Glutamatergic neuron (in vitro differentiated cells): ENCODE data around the gene C17orf107. TPM values are rescaled to one million over a fixed set of nuclear protein-coding genes. Genes with fewer than 3 reads are reported as not detected.

Source experiments
- DNase-seq: peaks from one replicate; pipeline ENCODE4 v3.0.0; 2022
- H3K27ac Mint-ChIP-seq: one replicate; pipeline ENCODE4 v1.8.0; 2020; ENCODE audit warnings: mild to moderate bottlenecking, mixed read lengths, inconsistent platforms; ENCODE audit not compliant: unreplicated experiment
- H3K27me3 Mint-ChIP-seq: one replicate; pipeline ENCODE4 v1.8.0; 2020; ENCODE audit warnings: mild to moderate bottlenecking, moderate library complexity, mixed read lengths, inconsistent platforms; ENCODE audit not compliant: unreplicated experiment
- H3K36me3 Mint-ChIP-seq: one replicate; pipeline ENCODE4 v1.8.0; 2020; ENCODE audit warnings: mild to moderate bottlenecking, mixed read lengths, inconsistent platforms; ENCODE audit not compliant: unreplicated experiment
- H3K4me1 Mint-ChIP-seq: one replicate; pipeline ENCODE4 v1.8.0; 2020; ENCODE audit warnings: mild to moderate bottlenecking, low read depth, mixed read lengths, inconsistent platforms; ENCODE audit not compliant: unreplicated experiment
- H3K4me3 Mint-ChIP-seq: one replicate; pipeline ENCODE4 v1.8.0; 2020; ENCODE audit warnings: mild to moderate bottlenecking, mixed read lengths, inconsistent platforms; ENCODE audit not compliant: unreplicated experiment
- H3K9me3 Mint-ChIP-seq: one replicate; pipeline ENCODE4 v1.8.0; 2020; ENCODE audit warnings: mild to moderate bottlenecking, moderate library complexity, mixed read lengths, inconsistent platforms; ENCODE audit not compliant: unreplicated experiment
- total RNA-seq: library from RNA; stranded (reverse); fragmentation: NEBNext Ultra II Directional; extraction: Animal tissue kit (Norgen Biotek cat#: 25700); gene quantifications from one replicate; pipeline ENCODE4 v1.2.1, GENCODE V29; 2021; ENCODE audit not compliant: unreplicated experiment
- TF ChIP-seq, protein P1 (sequence below): fragments of 200-600 bp; sonication (generic); IDR thresholded peaks from one replicate; pipeline ENCODE4 v1.5.0; 2021; ENCODE audit not compliant: partially characterized antibody, unreplicated experiment

Gene C17orf107
- total RNA-seq, 1 donor from 2014 or later, result 11.1 TPM

DNA sequence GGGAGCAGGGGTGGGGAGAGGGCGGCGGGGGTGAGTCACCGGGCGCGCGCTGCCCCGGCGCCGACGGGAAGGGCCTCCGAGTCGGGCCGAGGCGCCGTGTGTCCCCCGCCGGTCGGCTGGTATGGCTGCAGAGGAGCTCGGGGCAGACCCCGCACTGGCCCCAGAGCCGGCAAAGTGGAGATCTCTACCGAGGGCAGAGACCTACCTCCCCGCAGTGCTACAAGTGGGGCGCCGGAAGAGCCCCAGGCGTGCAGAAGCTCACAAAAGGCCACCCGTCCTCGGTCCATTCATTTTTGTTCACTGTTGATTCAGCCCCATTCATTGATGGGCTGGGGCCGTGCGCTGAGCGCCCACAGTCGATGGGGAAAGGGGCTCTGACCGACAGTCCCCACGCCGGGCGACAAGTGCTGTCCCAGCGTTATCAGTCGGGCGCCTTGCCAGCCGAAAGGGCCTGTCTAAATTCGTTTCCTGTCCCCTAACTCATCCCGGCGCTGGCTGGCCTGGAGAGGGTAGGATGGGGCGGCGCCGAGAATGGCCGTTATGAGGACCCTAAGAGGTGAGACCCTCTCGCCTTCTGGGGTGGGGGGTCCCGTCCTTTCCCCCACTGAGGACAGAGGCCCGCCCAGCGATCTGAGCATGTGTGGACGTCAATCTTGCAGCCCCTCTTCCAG, 50.9 kb downstream of the C17orf107 start:
- peaks cover 5% of the 10 kb centered on the region for H3K36me3 Mint-ChIP-seq

DNA sequence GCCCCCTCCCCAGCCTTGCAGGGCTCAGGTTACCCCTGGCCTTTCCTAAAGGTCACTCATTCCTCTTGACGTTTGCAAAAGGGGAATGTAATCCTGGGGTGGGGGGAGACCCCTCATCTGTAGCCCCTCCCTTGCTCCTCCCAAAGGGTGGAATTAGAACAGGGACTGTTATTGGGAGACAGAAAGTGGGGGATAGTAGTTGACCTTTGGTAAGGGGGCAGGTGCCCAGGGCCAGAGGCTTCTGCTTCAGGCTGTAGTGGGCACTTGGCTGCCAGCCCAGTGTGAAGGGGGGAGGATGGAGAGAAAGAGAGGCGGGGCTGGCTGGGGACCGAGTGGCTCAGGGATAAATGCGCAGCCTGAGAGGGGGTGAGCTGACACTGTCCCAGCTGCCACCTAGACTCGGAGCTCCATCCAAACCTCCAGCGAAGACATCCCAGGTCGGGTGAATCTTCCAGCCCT, 51.4 kb downstream of the C17orf107 start, which contains the start of gene ENO3:
TSS of gene ENO3 (plus strand) at position 374 of the 459 bp plus-strand sequence. CDS start 711 bp downstream, outside the sequence.
- Mint-ChIP-seq H3K27ac (peak within 1 kb of the TSS; percentile 94), H3K4me1 (peaks cover 26% of the 10 kb centered on the region), H3K36me3 (peaks cover 5% of the 10 kb centered on the region), H3K9me3 (peaks cover 17% of the 10 kb centered on the region), H3K4me3 (peak within 1 kb of the TSS; percentile 88), H3K27me3 (peaks cover 7% of the 10 kb centered on the region)
- TF ChIP-seq, protein P1, sequence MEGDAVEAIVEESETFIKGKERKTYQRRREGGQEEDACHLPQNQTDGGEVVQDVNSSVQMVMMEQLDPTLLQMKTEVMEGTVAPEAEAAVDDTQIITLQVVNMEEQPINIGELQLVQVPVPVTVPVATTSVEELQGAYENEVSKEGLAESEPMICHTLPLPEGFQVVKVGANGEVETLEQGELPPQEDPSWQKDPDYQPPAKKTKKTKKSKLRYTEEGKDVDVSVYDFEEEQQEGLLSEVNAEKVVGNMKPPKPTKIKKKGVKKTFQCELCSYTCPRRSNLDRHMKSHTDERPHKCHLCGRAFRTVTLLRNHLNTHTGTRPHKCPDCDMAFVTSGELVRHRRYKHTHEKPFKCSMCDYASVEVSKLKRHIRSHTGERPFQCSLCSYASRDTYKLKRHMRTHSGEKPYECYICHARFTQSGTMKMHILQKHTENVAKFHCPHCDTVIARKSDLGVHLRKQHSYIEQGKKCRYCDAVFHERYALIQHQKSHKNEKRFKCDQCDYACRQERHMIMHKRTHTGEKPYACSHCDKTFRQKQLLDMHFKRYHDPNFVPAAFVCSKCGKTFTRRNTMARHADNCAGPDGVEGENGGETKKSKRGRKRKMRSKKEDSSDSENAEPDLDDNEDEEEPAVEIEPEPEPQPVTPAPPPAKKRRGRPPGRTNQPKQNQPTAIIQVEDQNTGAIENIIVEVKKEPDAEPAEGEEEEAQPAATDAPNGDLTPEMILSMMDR, result no peak
- DNase-seq, result peak; percentile 63

More for the DNA sequence above, 50.9 kb downstream of the C17orf107 start:
- peaks cover 17% of the 10 kb centered on the region for H3K9me3 Mint-ChIP-seq
- TF ChIP-seq, protein P1, result no peak
- peak; percentile 45 for DNase-seq
- H3K27me3 Mint-ChIP-seq, result peaks cover 7% of the 10 kb centered on the region
- H3K4me1 Mint-ChIP-seq, result peaks cover 31% of the 10 kb centered on the region
- peak overlapping the region; percentile 94 for H3K27ac Mint-ChIP-seq
- peak overlapping the region; percentile 88 for H3K4me3 Mint-ChIP-seq

DNA sequence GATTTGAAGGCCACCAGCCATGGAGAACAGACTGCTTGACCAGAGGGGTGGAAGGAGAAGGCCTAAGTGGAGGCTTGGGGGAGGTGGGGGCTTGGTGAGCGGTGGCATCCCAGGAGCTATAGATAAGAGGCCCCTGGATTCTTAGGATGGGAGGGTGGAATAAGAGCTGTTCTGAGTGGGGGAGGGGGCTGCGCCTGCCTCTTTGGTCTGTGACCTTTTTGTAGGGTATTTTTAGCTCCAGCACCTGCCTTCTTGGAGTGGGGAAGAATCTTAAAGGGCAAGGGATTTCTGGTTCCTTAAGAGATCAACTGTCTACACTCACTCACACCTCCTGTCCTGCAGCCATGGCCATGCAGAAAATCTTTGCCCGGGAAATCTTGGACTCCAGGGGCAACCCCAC, 52.1 kb downstream of the C17orf107 start:
- TF ChIP-seq, protein P1, result no peak
- peaks cover 6% of the 10 kb centered on the region for H3K27me3 Mint-ChIP-seq
- peak overlapping the region; percentile 88 for H3K4me3 Mint-ChIP-seq
- peak overlapping the region; percentile 94 for H3K27ac Mint-ChIP-seq
- peaks cover 5% of the 10 kb centered on the region for H3K36me3 Mint-ChIP-seq
- peaks cover 23% of the 10 kb centered on the region for H3K4me1 Mint-ChIP-seq
- peaks cover 17% of the 10 kb centered on the region for H3K9me3 Mint-ChIP-seq
- no peak for DNase-seq

Other genes with a start within 250 kb of the C17orf107 start
- gene PELP1, start 195.4 kb upstream of the C17orf107 start, total RNA-seq, result 63.7 TPM
- gene ARRB2, start 188.9 kb upstream of the C17orf107 start, total RNA-seq, result 106 TPM
- gene MED11, start 168.1 kb upstream of the C17orf107 start, total RNA-seq, result 12.5 TPM
- gene ZMYND15, start 159.7 kb upstream of the C17orf107 start, total RNA-seq, result not detected
- not detected for gene CXCL16, start 159.6 kb upstream of the C17orf107 start, total RNA-seq
- not detected for gene TM4SF5, start 127.7 kb upstream of the C17orf107 start, total RNA-seq
- 2.5 TPM for gene VMO1, start 113.2 kb upstream of the C17orf107 start, total RNA-seq
- not detected for gene GLTPD2, start 110.6 kb upstream of the C17orf107 start, total RNA-seq
- 128 TPM for gene PSMB6, start 103.4 kb upstream of the C17orf107 start, total RNA-seq
- gene PLD2, start 92.4 kb upstream of the C17orf107 start, total RNA-seq, result 61.4 TPM
- gene MINK1, start 66.2 kb upstream of the C17orf107 start, total RNA-seq, result 130 TPM
- 0.69 TPM for gene CHRNE, start 3.6 kb downstream of the C17orf107 start, total RNA-seq
- 0.47 TPM for gene GP1BA, start 32.7 kb downstream of the C17orf107 start, total RNA-seq
- 72.2 TPM for gene SLC25A11, start 40.5 kb downstream of the C17orf107 start, total RNA-seq
- 96.1 TPM for gene RNF167, start 40.7 kb downstream of the C17orf107 start, total RNA-seq
- gene PFN1, start 49.0 kb downstream of the C17orf107 start, total RNA-seq, result 356 TPM
- 62.1 TPM for gene ENO3, start 51.6 kb downstream of the C17orf107 start, total RNA-seq
- gene SPAG7, start 68.3 kb downstream of the C17orf107 start, total RNA-seq, result 69.6 TPM
- gene CAMTA2, start 88.1 kb downstream of the C17orf107 start, total RNA-seq, result 61.4 TPM
- 0.44 TPM for gene INCA1, start 98.0 kb downstream of the C17orf107 start, total RNA-seq
- 5.6 TPM for gene KIF1C, start 98.4 kb downstream of the C17orf107 start, total RNA-seq
- gene SLC52A1, start 135.9 kb downstream of the C17orf107 start, total RNA-seq, result not detected
- gene ZFP3, start 178.9 kb downstream of the C17orf107 start, total RNA-seq, result 4.9 TPM
- gene ZNF232, start 212.3 kb downstream of the C17orf107 start, total RNA-seq, result 44.5 TPM
- 4.7 TPM for gene USP6, start 216.5 kb downstream of the C17orf107 start, total RNA-seq